ENCODE results near the gene APBB1IP. TPM values are rescaled to one million over a fixed set of nuclear protein-coding genes. Genes with fewer than 3 reads are reported as not detected.

Gene APBB1IP
- total RNA-seq, 1 experiment from 2014 or later = not detected

GRCh38 chr10:26481914-26482550 lies 43.9 kb downstream of the APBB1IP start:
- no peaks in the 10 kb centered on the region for H3K9me3 Mint-ChIP-seq
- Histone ChIP-seq H2BK15ac (ENCODE audit: low read depth, low read length) (no peak overlapping the region), H3K4ac (ENCODE audit: low read depth, low read length) (no peak overlapping the region), H2BK20ac (ENCODE audit: low read depth, low read length, poor library complexity, severe bottlenecking) (no peak overlapping the region), H4K5ac (ENCODE audit: insufficient read length, low read depth, low read length) (no peak overlapping the region), H3K56ac (ENCODE audit: insufficient read length, low read depth, low read length) (no peak overlapping the region), H4K8ac (replicated peaks; ENCODE audit: insufficient read length, low read depth, low read length) (no peak overlapping the region), H3K79me1 (ENCODE audit: insufficient read depth, low read depth, low read length, poor library complexity, severe bottlenecking) (no peaks in the 10 kb centered on the region), H3K9me3 (ENCODE audit: control insufficient read depth, low read depth, low read length) (no peaks in the 10 kb centered on the region), H2BK5ac (ENCODE audit: insufficient read length, low read length) (no peak overlapping the region), H3K27me3 (ENCODE audit: insufficient read depth, low read length) (no peaks in the 10 kb centered on the region), H3K23ac (ENCODE audit: insufficient read length, low read depth, low read length) (no peak overlapping the region), H3T11ph (ENCODE audit: low read length) (no peak overlapping the region), H3K79me2 (ENCODE audit: insufficient read depth, low read length) (no peaks in the 10 kb centered on the region), H3K18ac (ENCODE audit: insufficient read length, low read depth, low read length) (no peak overlapping the region), H2BK12ac (ENCODE audit: insufficient read length, low read depth, low read length) (no peak overlapping the region), H2AFZ (ENCODE audit: low read length) (no peak overlapping the region), H4K20me1 (ENCODE audit: control insufficient read depth, insufficient read depth, insufficient read length) (no peaks in the 10 kb centered on the region), H3K4me2 (ENCODE audit: insufficient read depth, insufficient read length, low read length) (no peak overlapping the region), H2BK120ac (ENCODE audit: low read depth, low read length, poor library complexity, severe bottlenecking) (no peak overlapping the region), H2AK5ac (ENCODE audit: insufficient read length, low read length) (no peak overlapping the region), H3K9ac (ENCODE audit: extremely low read depth, insufficient read length, low read length) (no peak overlapping the region), H3K23me2 (ENCODE audit: insufficient read length, low read depth, low read length, poor library complexity, severe bottlenecking) (no peaks in the 10 kb centered on the region), H4K91ac (ENCODE audit: insufficient read length, low read depth, low read length) (no peak overlapping the region), H3K27ac (ENCODE audit: insufficient read length, low read depth, low read length) (no peak overlapping the region), H3K14ac (ENCODE audit: insufficient read depth, low read length) (no peak overlapping the region), H3K4me1 (ENCODE audit: insufficient read depth, low read length) (no peaks in the 10 kb centered on the region)
- no CpG with 5 or more reads among the region's 8 CpGs for WGBS (ENCODE audit: extremely low coverage, insufficient read length, low lambda C conversion rate)
- H3K4me1 Mint-ChIP-seq = no peaks in the 10 kb centered on the region
- H3K27me3 Mint-ChIP-seq (ENCODE audit: low read depth) = no peaks in the 10 kb centered on the region
- TF ChIP-seq CTCF (conservative IDR thresholded peaks at IDR 0.05) = no peak
- no peak for DNase-seq
- H3K4me3 Mint-ChIP-seq = no peak overlapping the region
- H3K36me3 Mint-ChIP-seq (ENCODE audit: insufficient read depth in 1 of 3, low read depth in 3 of 3) = no peaks in the 10 kb centered on the region
- H3K27ac Mint-ChIP-seq = no peak overlapping the region

All from H9 (cell line).